ENCODE measurements around the gene NRP1.

Gene NRP1

GRCh38 chr10:33248638-33249037, 85.8 kb downstream of the NRP1 start:
- DNase-seq (ENCODE audit: low read depth): peak; percentile 96
- TF ChIP-seq CTCF (conservative IDR thresholded peaks at IDR 0.05; ENCODE audit: low read depth, low read length): no peak
- no peak overlapping the region for H3K4me3 ChIP-seq (ENCODE audit: low read depth, low read length)

- no peak for TF ChIP-seq CTCF (conservative IDR thresholded peaks at IDR 0.05; ENCODE audit: low read depth, low read length)
- no peak overlapping the region for H3K4me3 ChIP-seq (ENCODE audit: low read depth, low read length)
- no peak for DNase-seq (ENCODE audit: low read depth)
Observed at GRCh38 chr10:33247221-33247922, 87.1 kb downstream of the NRP1 start.

- no peak overlapping the region for H3K4me3 ChIP-seq (ENCODE audit: low read depth, low read length)
- no peak for TF ChIP-seq CTCF (conservative IDR thresholded peaks at IDR 0.05; ENCODE audit: low read depth, low read length)
- no peak for DNase-seq (ENCODE audit: low read depth)
Observed at GRCh38 chr10:33245343-33245742, 89.1 kb downstream of the NRP1 start.

GRCh38 chr10:33244354-33244967, 90.0 kb downstream of the NRP1 start:
- H3K4me3 ChIP-seq (ENCODE audit: low read depth, low read length): no peak overlapping the region
- no peak for TF ChIP-seq CTCF (conservative IDR thresholded peaks at IDR 0.05; ENCODE audit: low read depth, low read length)

GRCh38 chr10:33243703-33244102, 90.8 kb downstream of the NRP1 start:
- DNase-seq (ENCODE audit: low read depth): no peak
- H3K4me3 ChIP-seq (ENCODE audit: low read depth, low read length): no peak overlapping the region
- TF ChIP-seq CTCF (conservative IDR thresholded peaks at IDR 0.05; ENCODE audit: low read depth, low read length): no peak

More at GRCh38 chr10:33244354-33244967, 90.0 kb downstream of the NRP1 start:
- no peak for DNase-seq (ENCODE audit: low read depth)

GRCh38 chr10:33242931-33243330, 91.5 kb downstream of the NRP1 start:
- H3K4me3 ChIP-seq (ENCODE audit: low read depth, low read length): no peak overlapping the region
- no peak for TF ChIP-seq CTCF (conservative IDR thresholded peaks at IDR 0.05; ENCODE audit: low read depth, low read length)
- no peak for DNase-seq (ENCODE audit: low read depth)

- no peak for TF ChIP-seq CTCF (conservative IDR thresholded peaks at IDR 0.05; ENCODE audit: low read depth, low read length)
- H3K4me3 ChIP-seq (ENCODE audit: low read depth, low read length): no peak overlapping the region
- DNase-seq (ENCODE audit: low read depth): peak; percentile 60
Observed at GRCh38 chr10:33241351-33241750, 93.1 kb downstream of the NRP1 start.
